Dermis microvascular lymphatic vessel endothelial cell (primary cell): ENCODE results near the gene SYT15. TPM values are rescaled to one million over a fixed set of nuclear protein-coding genes. Genes with fewer than 3 reads are reported as not detected.
"Not testable (repeated sequence)": the region's sequence is repeated elsewhere in the genome, so short reads cannot be mapped to it uniquely, and the experiment has no call there.

Source experiments
- DNase-seq, 2 donors: peaks; one replicate each; pipeline versions ENCODE4 v3.0.0 to v3.0.0-alpha.2; 2010; ENCODE audit warnings: low read depth in 2 of 2
- total RNA-seq: library from RNA; depleted of rRNA; stranded (reverse); fragments of >200 nt; gene quantifications from 2 replicates; pipeline ENCODE4 v1.2.1, GENCODE V29; 2014

Gene SYT15
- 0.39 and 1.0 TPM in 2 replicates for total RNA-seq

GRCh38 chr10:46578474-46579178, at the start of gene SYT15:
Gene SYT15, plus strand, starts transcription at chr10:46579128. Its CDS starts 41 bp downstream, at chr10:46579169.
- not testable (repeated sequence) for DNase-seq

GRCh38 chr10:46529742-46530141, 49.2 kb upstream of the SYT15 start:
- DNase-seq, result not testable (repeated sequence)

- no peak for DNase-seq
Observed at GRCh38 chr10:46530249-46531186, 48.4 kb upstream of the SYT15 start.

GRCh38 chr10:46532256-46532655, 46.7 kb upstream of the SYT15 start:
- DNase-seq, result not testable (repeated sequence)

GRCh38 chr10:46534828-46535524, 44.0 kb upstream of the SYT15 start:
- no peak for DNase-seq

- DNase-seq, result no peak
Observed at GRCh38 chr10:46536171-46536570, 42.8 kb upstream of the SYT15 start.

- DNase-seq, result no peak
Observed at GRCh38 chr10:46536781-46537180, 42.1 kb upstream of the SYT15 start.

GRCh38 chr10:46537309-46537708, 41.6 kb upstream of the SYT15 start:
- no peak for DNase-seq

DNA sequence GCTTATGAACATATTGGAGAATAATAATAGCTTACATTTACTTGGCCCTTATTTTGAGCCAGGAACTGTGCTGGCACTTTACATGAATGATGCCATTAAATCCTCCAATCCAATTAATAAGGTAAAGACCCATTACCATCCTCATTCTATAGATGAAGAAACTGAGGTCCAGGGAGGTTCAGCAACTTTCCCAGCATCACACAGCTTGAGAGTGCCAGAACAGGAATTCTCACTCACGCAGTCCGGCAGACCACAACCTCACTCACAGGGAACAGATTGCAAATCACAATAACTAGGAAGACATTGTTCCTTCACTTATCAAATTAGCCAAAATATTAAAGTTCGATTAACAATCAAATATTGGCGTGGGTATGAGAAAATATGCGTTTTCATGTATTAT, 40.8 kb upstream of the SYT15 start:
- DNase-seq, result no peak

- no peak for DNase-seq
Observed at GRCh38 chr10:46538717-46539426, 40.1 kb upstream of the SYT15 start.

GRCh38 chr10:46539596-46540411, 39.1 kb upstream of the SYT15 start:
- DNase-seq, result no peak

DNA sequence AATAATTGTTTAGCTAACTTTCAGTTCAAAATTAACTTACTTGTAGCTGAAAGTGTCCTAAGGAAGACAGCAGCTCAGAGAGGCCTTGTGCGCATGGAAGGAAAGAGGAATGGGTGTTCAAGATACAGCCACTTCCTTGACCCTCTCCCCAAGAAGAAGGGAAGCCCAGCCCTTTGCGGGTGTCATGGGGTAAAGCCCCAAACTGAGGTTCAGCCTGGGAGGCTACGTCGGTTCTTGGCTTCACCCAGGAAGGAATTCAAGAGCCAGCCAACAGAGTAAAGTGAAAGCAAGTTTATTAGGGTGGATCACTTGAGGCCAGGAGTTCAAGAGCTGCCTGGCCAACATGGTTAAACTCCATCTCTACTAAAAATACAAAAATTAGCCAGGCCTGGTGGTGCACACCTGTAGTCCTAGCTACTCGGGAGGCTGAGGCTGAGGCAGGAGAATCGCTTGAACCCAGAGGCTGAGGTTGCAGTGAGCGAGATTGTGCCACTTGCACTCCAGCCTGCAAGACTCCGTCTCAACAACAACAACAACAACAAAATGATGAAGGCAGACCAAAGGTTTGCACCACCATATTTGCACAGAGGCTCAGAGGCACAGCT, 38.4 kb upstream of the SYT15 start:
- no peak for DNase-seq

- no peak for DNase-seq
Observed at GRCh38 chr10:46541017-46541661, 37.8 kb upstream of the SYT15 start.

DNA sequence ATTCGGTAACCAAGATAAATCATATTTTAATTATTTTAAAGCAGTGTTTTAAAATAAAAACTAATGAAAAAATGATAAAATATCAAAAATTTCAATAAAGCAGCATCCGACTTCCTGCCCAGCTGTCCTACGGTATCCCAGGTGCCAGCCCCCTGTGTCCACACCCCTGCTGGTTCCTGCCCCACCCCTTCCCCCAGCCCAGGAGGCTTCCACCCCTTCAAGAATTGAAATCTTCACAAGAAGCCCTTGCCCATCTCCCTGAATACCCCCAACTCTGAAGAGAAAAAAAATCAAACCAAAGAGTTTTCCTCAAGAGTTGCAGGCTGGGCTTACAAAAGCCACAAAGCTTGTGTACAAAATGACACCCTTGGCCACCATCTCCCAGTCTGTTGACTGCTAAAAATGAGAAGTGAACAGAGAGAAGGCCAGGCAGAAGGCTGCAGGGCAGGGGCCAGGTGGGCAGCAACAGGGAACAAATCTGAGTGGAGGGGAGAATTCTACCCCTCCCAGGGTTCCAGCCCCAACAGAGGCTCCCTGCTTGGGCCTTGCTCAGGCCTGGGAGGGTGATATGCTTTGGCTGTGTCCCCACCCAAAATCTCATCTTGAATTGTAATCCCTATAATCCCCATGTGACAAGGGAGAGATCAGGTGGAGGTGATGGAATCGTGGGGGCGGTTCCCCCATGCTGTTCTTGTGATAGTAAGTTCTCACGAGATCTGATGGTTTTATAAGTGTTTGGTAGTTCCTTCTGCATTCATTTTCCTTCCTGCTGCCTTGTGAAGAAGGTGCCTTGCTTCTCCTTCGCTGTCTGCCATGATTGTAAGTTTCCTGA, 37.0 kb upstream of the SYT15 start:
- no peak for DNase-seq

DNA sequence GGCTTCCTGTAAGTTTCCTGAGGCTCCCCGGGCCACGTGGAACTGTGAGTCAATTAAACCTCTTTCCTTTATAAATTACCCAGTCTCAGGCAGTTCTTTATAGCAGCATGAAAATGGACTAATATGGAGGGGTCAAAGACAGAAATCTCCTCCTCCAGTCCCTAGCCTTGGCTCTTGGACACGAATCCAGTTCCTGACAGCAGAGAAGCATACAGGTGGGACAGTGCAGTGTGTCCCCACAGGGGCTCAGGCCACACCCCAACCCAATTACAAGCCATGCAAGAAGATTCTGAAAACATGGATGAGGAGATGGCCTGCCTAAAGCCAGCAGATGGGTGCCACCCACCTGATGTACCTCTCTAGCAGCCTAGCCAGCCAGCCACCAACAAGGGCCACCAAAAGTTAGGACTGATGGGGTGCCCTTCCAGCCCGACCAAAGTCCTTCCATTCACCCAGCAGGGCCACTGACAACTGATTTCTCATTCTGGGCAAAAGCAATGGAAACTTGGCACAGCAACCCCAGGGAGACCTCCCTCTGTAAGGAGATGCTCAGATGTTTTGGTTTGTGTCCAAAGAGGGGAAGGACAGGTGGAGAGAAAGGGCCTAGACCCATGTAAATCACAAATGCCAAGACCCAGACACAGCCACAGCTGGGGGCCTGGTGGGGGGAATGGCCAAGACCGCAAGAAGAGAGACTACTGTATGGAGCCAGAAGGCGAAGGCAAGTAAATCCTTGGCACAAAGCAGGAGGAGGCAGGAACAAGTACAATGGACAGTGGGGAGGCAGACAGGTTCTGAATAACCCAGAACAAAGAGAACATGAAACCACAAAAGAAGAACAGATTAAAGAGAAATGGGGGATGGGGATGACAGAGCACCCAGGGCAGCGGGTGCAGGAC, 36.1 kb upstream of the SYT15 start:
- no peak for DNase-seq

- DNase-seq, result no peak
Observed at GRCh38 chr10:46543466-46544377, 35.2 kb upstream of the SYT15 start.
